ENCODE data around the gene DEDD. TPM values are rescaled to one million over a fixed set of nuclear protein-coding genes. Genes with fewer than 3 reads are reported as not detected.

DEDD gene
- total and polyA plus RNA-seq, 2 donors from 2014 or later, result 23.2 to 37.2 TPM

- no peak overlapping the region for H3K4me3 ChIP-seq (ENCODE audit: low read length in 3 of 3)
- no peak overlapping the region for H3K9ac ChIP-seq (ENCODE audit: low read length in 3 of 3)
- no peaks in the 10 kb centered on the region for H3K36me3 ChIP-seq (ENCODE audit: control insufficient read depth in 2 of 3, insufficient read depth in 3 of 3, low read length in 3 of 3)
- DNase-seq (no peak), FAIRE-seq (no peak)
- TF ChIP-seq CTCF (IDR thresholded peaks at IDR 0.05; ENCODE audit: borderline replicate concordance, extremely low read depth, insufficient read depth), result no peak
- no peaks in the 10 kb centered on the region for H3K9me3 ChIP-seq (ENCODE audit: control insufficient read depth in 2 of 3, insufficient read depth in 1 of 3, low read length in 3 of 3)
- H3K27ac ChIP-seq (ENCODE audit: low read depth in 2 of 2, low read length in 2 of 2), result no peak overlapping the region
- intact Hi-C loops (cut with DNase I), result no loop called here
- peaks cover 0 to 13% (median 4%) of the 10 kb centered on the region in 3 donors for H3K4me1 ChIP-seq (ENCODE audit: control insufficient read depth in 2 of 3, insufficient read depth in 2 of 3, low read depth in 1 of 3, low read length in 3 of 3)
- no peaks in the 10 kb centered on the region for H3K27me3 ChIP-seq (ENCODE audit: control insufficient read depth, insufficient read depth, low read length)
Measured at GRCh38 chr1:161092621-161093028, 39.8 kb downstream of the DEDD start.

DNA sequence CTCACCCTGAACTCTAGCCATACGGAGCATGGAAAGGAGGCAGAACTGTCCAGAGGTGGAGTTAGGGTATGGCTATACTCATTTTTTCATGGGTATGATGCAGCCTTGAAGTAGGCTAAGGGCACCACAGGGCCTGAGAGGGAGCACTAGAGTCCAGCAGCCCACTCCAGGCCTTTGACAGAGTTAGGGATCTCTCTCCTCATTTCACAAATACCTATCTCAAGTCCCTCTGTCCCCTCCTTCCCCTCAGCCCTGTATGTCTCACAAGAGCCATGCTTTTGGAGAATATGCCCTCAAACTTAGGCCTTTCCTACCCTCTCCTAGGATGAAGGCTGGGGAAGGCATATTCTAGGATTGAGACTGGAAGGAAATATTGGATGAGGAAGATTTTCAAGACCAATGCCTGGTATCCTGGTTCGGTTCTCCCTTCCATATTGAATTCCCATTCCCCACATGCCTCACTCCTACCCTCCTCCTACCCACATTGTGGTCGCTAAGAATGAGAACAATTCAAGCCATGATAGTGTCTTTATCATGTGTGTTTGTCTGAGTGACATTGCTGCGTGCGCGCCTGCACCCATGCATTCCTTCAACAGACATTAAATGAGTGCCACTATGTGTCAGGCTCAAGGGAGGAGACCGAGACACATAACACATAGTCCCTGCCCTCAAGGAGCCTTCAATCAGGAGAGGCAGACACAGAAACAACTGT is 40.5 kb downstream of the DEDD start:
- Histone ChIP-seq H3K9ac (ENCODE audit: low read length in 3 of 3) (no peak overlapping the region), H3K9me3 (ENCODE audit: control insufficient read depth in 2 of 3, insufficient read depth in 1 of 3, low read length in 3 of 3) (no peaks in the 10 kb centered on the region), H3K27ac (ENCODE audit: low read depth in 2 of 2, low read length in 2 of 2) (no peak overlapping the region), H3K36me3 (ENCODE audit: control insufficient read depth in 2 of 3, insufficient read depth in 3 of 3, low read length in 3 of 3) (no peaks in the 10 kb centered on the region), H3K4me3 (ENCODE audit: low read length in 3 of 3) (no peak overlapping the region), H3K27me3 (ENCODE audit: control insufficient read depth, insufficient read depth, low read length) (no peaks in the 10 kb centered on the region), H3K4me1 (ENCODE audit: control insufficient read depth in 2 of 3, insufficient read depth in 2 of 3, low read depth in 1 of 3, low read length in 3 of 3) (peaks cover 0 to 9% (median 4%) of the 10 kb centered on the region in 3 donors)
- DNase-seq, result no peak
- FAIRE-seq, result no peak
- intact Hi-C loops (cut with DNase I), result no loop called here
- no peak for TF ChIP-seq CTCF (IDR thresholded peaks at IDR 0.05; ENCODE audit: borderline replicate concordance, extremely low read depth, insufficient read depth)

DNA sequence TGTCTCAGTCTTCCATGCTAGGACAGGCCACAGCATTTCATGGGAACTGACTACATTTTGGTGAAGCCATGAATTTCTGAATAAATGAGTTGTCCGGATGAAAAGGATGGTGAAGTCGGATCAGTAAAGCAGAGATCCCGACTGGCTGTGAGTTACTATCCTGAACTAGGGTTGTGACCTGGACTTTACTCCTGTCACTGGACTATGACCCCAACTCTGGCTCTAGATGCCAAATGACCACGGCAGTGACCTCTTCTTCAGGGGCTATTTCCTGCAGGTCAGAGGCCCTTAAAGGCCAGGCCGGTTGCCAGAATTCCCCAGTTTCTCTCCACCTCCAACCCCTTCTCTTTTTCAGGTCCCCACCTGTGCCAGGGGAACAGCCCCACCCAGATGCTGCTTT is 41.4 kb downstream of the DEDD start:
- Histone ChIP-seq H3K9me3 (ENCODE audit: control insufficient read depth in 2 of 3, insufficient read depth in 1 of 3, low read length in 3 of 3) (no peaks in the 10 kb centered on the region), H3K9ac (ENCODE audit: low read length in 3 of 3) (no peak overlapping the region), H3K4me3 (ENCODE audit: low read length in 3 of 3) (no peak overlapping the region), H3K27ac (ENCODE audit: low read depth in 2 of 2, low read length in 2 of 2) (no peak overlapping the region), H3K27me3 (ENCODE audit: control insufficient read depth, insufficient read depth, low read length) (no peaks in the 10 kb centered on the region), H3K36me3 (ENCODE audit: control insufficient read depth in 2 of 3, insufficient read depth in 3 of 3, low read length in 3 of 3) (no peaks in the 10 kb centered on the region), H3K4me1 (ENCODE audit: control insufficient read depth in 2 of 3, insufficient read depth in 2 of 3, low read depth in 1 of 3, low read length in 3 of 3) (peaks cover 0 to 9% (median 4%) of the 10 kb centered on the region in 3 donors)
- intact Hi-C loops (cut with DNase I), result no loop called here
- DNase-seq (no peak), FAIRE-seq (no peak)
- TF ChIP-seq CTCF (IDR thresholded peaks at IDR 0.05; ENCODE audit: borderline replicate concordance, extremely low read depth, insufficient read depth), result no peak
